ENCODE data around the gene RAB6B. TPM values are rescaled to one million over a fixed set of nuclear protein-coding genes. Genes with fewer than 3 reads are reported as not detected.

The RAB6B gene
- total and polyA plus RNA-seq, 2 of the 8 experiments (the other 6 are each of a cell fraction or from before 2014, with no cell fraction given): 7.9 to 15.6 TPM

- Histone ChIP-seq H2BK15ac (ENCODE audit: low read length) (no peak overlapping the region), H3K56ac (replicated peaks; ENCODE audit: insufficient read length, low read depth, low read length) (no peak overlapping the region), H3K9me3 (ENCODE audit: insufficient read depth in 2 of 2, low read depth in 1 of 2, low read length in 1 of 2) (no peaks in the 10 kb centered on the region), H3K36me3 (ENCODE audit: control insufficient read depth in 2 of 4, insufficient read depth in 4 of 4, low read length in 3 of 4) (no peaks in the 10 kb centered on the region), H2AFZ (ENCODE audit: low read length) (no peak overlapping the region), H3K79me2 (ENCODE audit: control insufficient read depth in 1 of 2, insufficient read depth in 2 of 2, low read length in 2 of 2) (no peaks in the 10 kb centered on the region), H2BK120ac (replicated peaks; ENCODE audit: low read depth, low read length) (no peak overlapping the region), H3K14ac (ENCODE audit: insufficient read length) (no peak overlapping the region), H3K9ac (replicated peaks in 1 of 4; ENCODE audit: extremely low read depth in 1 of 4, low read depth in 3 of 4, low read length in 3 of 4) (no peak overlapping the region), H4K5ac (ENCODE audit: insufficient read length, low read depth, low read length) (no peak overlapping the region), H3K18ac (ENCODE audit: extremely low read depth, low read length) (no peak overlapping the region), H2BK20ac (ENCODE audit: low read length) (no peak overlapping the region), H3K79me1 (ENCODE audit: low read depth, low read length) (no peaks in the 10 kb centered on the region), H2AK5ac (ENCODE audit: low read depth, low read length) (no peak overlapping the region), H4K20me1 (replicated peaks in 1 of 2; ENCODE audit: control insufficient read depth in 1 of 2, insufficient read depth in 2 of 2, low read length in 2 of 2) (no peaks in the 10 kb centered on the region), H3K4ac (replicated peaks; ENCODE audit: insufficient read length, low read depth, low read length) (no peak overlapping the region), H3K4me2 (ENCODE audit: insufficient read depth in 1 of 2, low read depth in 2 of 2, low read length in 2 of 2) (no peak overlapping the region), H3K27ac (ENCODE audit: low read depth, low read length) (no peak overlapping the region), H3K27me3 (replicated peaks in 1 of 4; ENCODE audit: control insufficient read depth in 3 of 4, extremely low read depth in 1 of 4, insufficient read depth in 3 of 4, low read length in 3 of 4) (no peaks in the 10 kb centered on the region), H4K91ac (replicated peaks; ENCODE audit: insufficient read length, low read length) (no peak overlapping the region), H4K8ac (ENCODE audit: extremely low read depth, insufficient read depth, low read length) (no peak overlapping the region), H3K4me1 (replicated peaks in 1 of 4; ENCODE audit: control insufficient read depth in 3 of 4, insufficient read depth in 4 of 4, low read length in 3 of 4) (peaks cover 0 to 8% (median 0%) of the 10 kb centered on the region in 4 experiments; a peak in 2 of 7 replicates), H3K23ac (ENCODE audit: insufficient read length) (no peak overlapping the region), H3K23me2 (ENCODE audit: low read depth, low read length) (no peaks in the 10 kb centered on the region; the same call in 1 of the 2 replicates), H2BK5ac (ENCODE audit: low read depth, low read length) (no peak overlapping the region), H2BK12ac (ENCODE audit: low read depth, low read length) (no peak overlapping the region), H3K4me3 (ENCODE audit: extremely low read depth in 1 of 4, insufficient read depth in 2 of 4, low read depth in 3 of 4, low read length in 4 of 4) (no peak overlapping the region)
- 95% methylated on average over 2 of the region's 2 CpGs; no CpG with 5 or more reads in 1 of the 2 experiments for WGBS, 2 experiments (ENCODE audit: extremely low coverage in 1 of 2, insufficient coverage in 1 of 2, insufficient read length in 1 of 2, insufficient replicate concordance in 2 of 2, low coverage in 1 of 2, low lambda C conversion rate in 2 of 2, missing lambda C conversion rate in 1 of 2)
- no peak for FAIRE-seq
- CTCF ChIA-PET (ENCODE audit: partially characterized antibody): interaction anchor here (0.9 to 1.8 kb wide), 5 partner anchors 11 to 34 kb away, joined by 3 to 6 read pairs (median 3); no protein-coding TSS in a partner anchor
- no peak for DNase-seq (ENCODE audit: low read depth in 1 of 2, low spot score in 2 of 2)
- POLR2A ChIA-PET (ENCODE audit: partially characterized antibody): interaction anchor here (1.3 to 1.7 kb wide), 2 partner anchors 26 to 30 kb away, joined by 3 read pairs; no protein-coding TSS in a partner anchor
- no peak for TF ChIP-seq SP1 (IDR thresholded peaks at IDR 0.05; ENCODE audit: low read depth, low read length)
- TF ChIP-seq CHD1 (IDR thresholded peaks at IDR 0.05; ENCODE audit: low read depth, low read length): no peak
- TF ChIP-seq EP300 (IDR thresholded peaks at IDR 0.05; ENCODE audit: borderline replicate concordance in 1 of 2, low read depth in 2 of 2, low read length in 2 of 2): no peak
- no peak for TF ChIP-seq NRF1 (IDR thresholded peaks at IDR 0.05; ENCODE audit: low read depth, low read length)
- no peak for TF ChIP-seq JUND (IDR thresholded peaks at IDR 0.05; ENCODE audit: low read length)
- no peak for TF ChIP-seq TEAD4 (IDR thresholded peaks at IDR 0.05; ENCODE audit: low read depth, low read length)
- TF ChIP-seq CHD2 (IDR thresholded peaks at IDR 0.05; ENCODE audit: low read length): no peak
- TF ChIP-seq RFX5 (IDR thresholded peaks at IDR 0.05; ENCODE audit: borderline replicate concordance, low read depth, low read length): no peak
- no peak for TF ChIP-seq POU5F1 (IDR thresholded peaks at IDR 0.05; ENCODE audit: low read depth, low read length)
- TF ChIP-seq CEBPB (IDR thresholded peaks at IDR 0.05; ENCODE audit: low read depth, low read length): no peak
- no peak for TF ChIP-seq NANOG (IDR thresholded peaks at IDR 0.05; ENCODE audit: insufficient read depth, low read depth, low read length, poor library complexity, severe bottlenecking)
- TF ChIP-seq POLR2A (IDR thresholded peaks at IDR 0.05; ENCODE audit: control extremely low read depth in 1 of 2, low read depth in 2 of 2, low read length in 2 of 2): no peak
- TF ChIP-seq, protein P1, sequence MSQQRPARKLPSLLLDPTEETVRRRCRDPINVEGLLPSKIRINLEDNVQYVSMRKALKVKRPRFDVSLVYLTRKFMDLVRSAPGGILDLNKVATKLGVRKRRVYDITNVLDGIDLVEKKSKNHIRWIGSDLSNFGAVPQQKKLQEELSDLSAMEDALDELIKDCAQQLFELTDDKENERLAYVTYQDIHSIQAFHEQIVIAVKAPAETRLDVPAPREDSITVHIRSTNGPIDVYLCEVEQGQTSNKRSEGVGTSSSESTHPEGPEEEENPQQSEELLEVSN (IDR thresholded peaks at IDR 0.05): no peak
- no peak for TF ChIP-seq BCL11A (IDR thresholded peaks at IDR 0.05; ENCODE audit: low read depth in 2 of 2, low read length in 2 of 2)
Measured at GRCh38 chr3:133853925-133854227, 41.8 kb downstream of the RAB6B start.

Measured in H1 (cell line).